Fibroblast of skin of right quadriceps (primary cell): Measurements from ENCODE around the gene BHLHE41.

ENCODE experiments used
- DNase-seq: peaks from one replicate; pipeline ENCODE4 v3.0.0-alpha.2; 2013

The BHLHE41 gene

GRCh38 chr12:26133521-26133920 lies 8.7 kb upstream of the BHLHE41 start:
- no peak for DNase-seq

- DNase-seq, result no peak
Measured at GRCh38 chr12:26132866-26133265, 8.0 kb upstream of the BHLHE41 start.

GRCh38 chr12:26131936-26132335 lies 7.1 kb upstream of the BHLHE41 start:
- DNase-seq, result no peak

GRCh38 chr12:26130728-26131127 lies 5.9 kb upstream of the BHLHE41 start:
- no peak for DNase-seq

GRCh38 chr12:26128168-26128567 lies 3.3 kb upstream of the BHLHE41 start:
- DNase-seq, result peak; percentile 50

GRCh38 chr12:26127404-26127803 lies 2.6 kb upstream of the BHLHE41 start:
- no peak for DNase-seq

GRCh38 chr12:26126340-26127284 lies 1.8 kb upstream of the BHLHE41 start:
- DNase-seq, result peak; percentile 81

- peak; percentile 76 for DNase-seq
Measured at GRCh38 chr12:26125400-26126339, 833 bp upstream of the BHLHE41 start.

GRCh38 chr12:26123482-26123980 lies 1.3 kb downstream of the BHLHE41 start:
- no peak for DNase-seq

GRCh38 chr12:26122681-26123481 lies 2.0 kb downstream of the BHLHE41 start:
- DNase-seq, result peak; percentile 79

- no peak for DNase-seq
Measured at GRCh38 chr12:26122061-26122680, 2.7 kb downstream of the BHLHE41 start.

- DNase-seq, result no peak
Measured at GRCh38 chr12:26121323-26122060, 3.3 kb downstream of the BHLHE41 start.

- no peak for DNase-seq
Measured at GRCh38 chr12:26120561-26121274, 4.1 kb downstream of the BHLHE41 start.

- peak; percentile 68 for DNase-seq
Measured at GRCh38 chr12:26119391-26119989, 5.3 kb downstream of the BHLHE41 start.

- no peak for DNase-seq
Measured at GRCh38 chr12:26118308-26118707, 6.5 kb downstream of the BHLHE41 start.

- DNase-seq, result no peak
Measured at GRCh38 chr12:26116829-26117715, 7.8 kb downstream of the BHLHE41 start.

- peak; percentile 7 for DNase-seq
Measured at GRCh38 chr12:26114720-26115401, 10.0 kb downstream of the BHLHE41 start.
